Measurements from ENCODE around the gene STEAP3. TPM values are rescaled to one million over a fixed set of nuclear protein-coding genes. Genes with fewer than 3 reads are reported as not detected.

Gene STEAP3
- total RNA-seq, 1 experiment from 2014 or later: 24.0 TPM

- CTCF ChIA-PET: interaction anchor here (1.0 to 2.4 kb wide), 2 partner anchors 52 to 314 kb away, joined by 4 to 13 read pairs; no protein-coding TSS in a partner anchor
- Mint-ChIP-seq H3K4me3 (peak overlapping the region; percentile 43), H3K27ac (peak overlapping the region; percentile 20; the same call in 1 of the 2 replicates)
These were observed 27.7 kb upstream of the STEAP3 start for GRCh38 chr2:119195887-119196286.

GRCh38 chr2:119196301-119197125, 27.1 kb upstream of the STEAP3 start:
- no peaks in the 10 kb centered on the region for H3K36me3 Mint-ChIP-seq
- peak; percentile 82 for ATAC-seq
- CTCF ChIA-PET: interaction anchor here (0.8 to 2.4 kb wide), 4 partner anchors 51 to 315 kb away, joined by 3 to 13 read pairs (median 4); no protein-coding TSS in a partner anchor
- POLR2A ChIA-PET: interaction anchor here (0.7 kb wide), 1 partner anchor 168 kb away, joined by 3 read pairs; no protein-coding TSS in a partner anchor
- peaks cover 47% of the 10 kb centered on the region for H3K4me1 Mint-ChIP-seq
- no peak for TF ChIP-seq NFE2L1 (CRISPR knock-in tag; IDR thresholded peaks at IDR 0.05)
- no peak for TF ChIP-seq ZNF121 (CRISPR knock-in tag; IDR thresholded peaks at IDR 0.05)
- TF ChIP-seq SMAD3 (CRISPR knock-in tag; IDR thresholded peaks at IDR 0.05; ENCODE audit: borderline replicate concordance): no peak
- no peak for TF ChIP-seq AFF4 (CRISPR knock-in tag; IDR thresholded peaks at IDR 0.05; ENCODE audit: borderline replicate concordance)
- TF ChIP-seq PRRX2 (CRISPR knock-in tag; IDR thresholded peaks at IDR 0.05): no peak
- no peak for TF ChIP-seq ZNF317 (CRISPR knock-in tag; IDR thresholded peaks at IDR 0.05; ENCODE audit: borderline replicate concordance, low read depth)
- no peak for TF ChIP-seq ZSCAN18 (CRISPR knock-in tag; IDR thresholded peaks at IDR 0.05)
- no peak for TF ChIP-seq ZNF396 (CRISPR knock-in tag; IDR thresholded peaks at IDR 0.05; ENCODE audit: borderline replicate concordance)
- no peak for TF ChIP-seq IRF1 (CRISPR knock-in tag; IDR thresholded peaks at IDR 0.05)
- TF ChIP-seq IRF2 (CRISPR knock-in tag; IDR thresholded peaks at IDR 0.05; ENCODE audit: borderline replicate concordance, low read depth): no peak
- no peaks in the 10 kb centered on the region for H3K9me3 Mint-ChIP-seq
- no peak for DNase-seq (ENCODE audit: low spot score)
- H3K27me3 Mint-ChIP-seq (ENCODE audit: low read depth): peaks cover 30% of the 10 kb centered on the region
- H3K27ac Mint-ChIP-seq: no peak overlapping the region
- H3K4me3 Mint-ChIP-seq: peak overlapping the region; percentile 43

More at GRCh38 chr2:119195887-119196286, 27.7 kb upstream of the STEAP3 start:
- DNase-seq (ENCODE audit: low spot score) (no peak), ATAC-seq (peak; percentile 40)
- Mint-ChIP-seq H3K27me3 (ENCODE audit: low read depth) (peaks cover 30% of the 10 kb centered on the region), H3K4me1 (peaks cover 47% of the 10 kb centered on the region), H3K36me3 (no peaks in the 10 kb centered on the region), H3K9me3 (no peaks in the 10 kb centered on the region)
- POLR2A ChIA-PET: no interaction called here
- TF ChIP-seq IRF1 (CRISPR knock-in tag; IDR thresholded peaks at IDR 0.05) (no peak), ZNF512 (CRISPR knock-in tag; IDR thresholded peaks at IDR 0.05; ENCODE audit: borderline replicate concordance) (peak; percentile 98), RELA (CRISPR knock-in tag; IDR thresholded peaks at IDR 0.05; ENCODE audit: borderline replicate concordance) (no peak), ZNF232 (CRISPR knock-in tag; IDR thresholded peaks at IDR 0.05) (no peak)
